CD4-positive, alpha-beta T cell treated with Interferon alpha-2 for 1 hour (primary cell): ENCODE measurements around the gene ZNF287.

Experiments used
- DNase-seq, 2 donors: peaks; one replicate each; pipeline ENCODE4 v3.0.0-alpha.2; 2020 to 2022

ZNF287 gene

DNA sequence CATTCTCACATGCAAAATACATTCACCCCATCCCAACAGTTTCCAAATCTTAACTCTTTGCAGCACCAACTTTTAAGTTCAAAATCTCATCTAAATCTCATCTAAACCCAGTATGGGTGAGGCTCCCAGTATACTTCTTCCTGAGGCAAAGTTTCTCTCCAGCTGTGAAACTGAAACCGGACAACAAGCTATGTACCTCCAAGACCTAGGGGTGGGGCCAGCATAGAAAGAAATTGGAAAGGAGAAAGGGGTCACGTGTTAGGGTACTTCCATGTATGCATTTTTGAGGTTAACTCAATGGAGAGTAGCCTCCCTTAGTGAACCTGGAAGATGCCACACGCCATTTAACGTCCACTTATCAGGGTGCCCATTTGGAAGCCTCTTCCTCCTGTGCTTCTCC is 53.1 kb downstream of the ZNF287 start:
- DNase-seq = no peak

- DNase-seq = no peak
Observed at GRCh38 chr17:16513873-16514272, 55.1 kb downstream of the ZNF287 start.

- no peak for DNase-seq
Observed at GRCh38 chr17:16512011-16512410, 57.0 kb downstream of the ZNF287 start.

- DNase-seq = no peak
Observed at GRCh38 chr17:16511593-16511992, 57.4 kb downstream of the ZNF287 start.

GRCh38 chr17:16507918-16508533 is 61.0 kb downstream of the ZNF287 start:
- no peak for DNase-seq

GRCh38 chr17:16506188-16506587 is 62.8 kb downstream of the ZNF287 start:
- no peak for DNase-seq

DNA sequence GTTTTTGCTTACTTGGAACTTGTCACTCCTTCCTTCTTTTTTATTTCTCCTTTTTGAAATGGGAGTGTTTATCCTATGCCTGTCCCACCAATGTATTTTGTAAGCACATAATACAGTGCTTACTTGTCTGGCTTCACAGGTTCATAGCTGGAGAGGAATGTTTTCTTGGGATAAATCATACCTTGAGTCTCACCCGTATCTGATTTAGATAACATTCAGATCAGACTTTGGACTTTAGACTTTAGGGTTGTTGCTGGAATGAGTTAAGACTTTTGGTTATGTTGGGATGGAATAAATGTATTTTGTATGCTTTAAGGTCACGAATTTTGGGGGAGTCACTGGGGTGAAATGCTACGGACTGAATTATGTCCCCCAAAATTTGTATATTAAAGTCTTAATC is 64.0 kb downstream of the ZNF287 start:
- DNase-seq = no peak
